Ovary (tissue), 3 donors: ENCODE data around the gene MUCL3.

Source experiments
- EP300 ChIP-seq: sonication (generic); formaldehyde crosslinking; IDR thresholded peaks from one replicate; pipeline ENCODE4 v1.6.1; 2017; ENCODE audit warnings: antibody characterized with exemption
- POLR2A ChIP-seq: fragments of 450-650 bp; IDR thresholded peaks from one replicate; pipeline ENCODE4 v1.6.1; 2017; ENCODE audit warnings: antibody characterized with exemption, mild to moderate bottlenecking, moderate library complexity
- TF ChIP-seq, protein P1 (sequence below), 3 donors: fragments of 450-650 bp in 2 of 3; fragments of 200-600 bp in 1 of 3; IDR thresholded peaks; one replicate each; pipeline versions ENCODE4 v1.5.1 to v1.8.0; 2016 to 2022; ENCODE audit warnings: antibody characterized with exemption in 3 of 3, mild to moderate bottlenecking in 1 of 3
- donor health status: DM: no; HTN: no; CAD: no.

DNA sequence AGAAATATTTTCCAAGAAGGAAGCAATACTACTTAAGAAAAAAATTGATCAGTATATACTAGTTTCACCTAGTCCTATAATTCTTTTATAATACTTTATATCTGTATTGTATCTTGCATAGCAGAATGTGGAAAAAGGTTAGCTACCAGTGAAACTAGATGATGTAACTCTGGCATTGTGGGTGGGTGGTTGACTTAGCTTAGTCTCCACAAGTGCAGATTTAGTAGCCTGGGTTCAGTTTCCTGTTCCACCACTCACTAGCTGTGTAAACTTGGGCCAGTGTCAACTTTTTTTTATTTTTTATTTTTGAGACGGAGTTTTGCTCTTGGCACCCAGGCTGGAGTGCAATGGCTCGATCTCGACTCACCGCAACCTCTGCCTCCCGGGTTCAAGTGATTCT is 44.7 kb downstream of the MUCL3 start:
- TF ChIP-seq, protein P1, sequence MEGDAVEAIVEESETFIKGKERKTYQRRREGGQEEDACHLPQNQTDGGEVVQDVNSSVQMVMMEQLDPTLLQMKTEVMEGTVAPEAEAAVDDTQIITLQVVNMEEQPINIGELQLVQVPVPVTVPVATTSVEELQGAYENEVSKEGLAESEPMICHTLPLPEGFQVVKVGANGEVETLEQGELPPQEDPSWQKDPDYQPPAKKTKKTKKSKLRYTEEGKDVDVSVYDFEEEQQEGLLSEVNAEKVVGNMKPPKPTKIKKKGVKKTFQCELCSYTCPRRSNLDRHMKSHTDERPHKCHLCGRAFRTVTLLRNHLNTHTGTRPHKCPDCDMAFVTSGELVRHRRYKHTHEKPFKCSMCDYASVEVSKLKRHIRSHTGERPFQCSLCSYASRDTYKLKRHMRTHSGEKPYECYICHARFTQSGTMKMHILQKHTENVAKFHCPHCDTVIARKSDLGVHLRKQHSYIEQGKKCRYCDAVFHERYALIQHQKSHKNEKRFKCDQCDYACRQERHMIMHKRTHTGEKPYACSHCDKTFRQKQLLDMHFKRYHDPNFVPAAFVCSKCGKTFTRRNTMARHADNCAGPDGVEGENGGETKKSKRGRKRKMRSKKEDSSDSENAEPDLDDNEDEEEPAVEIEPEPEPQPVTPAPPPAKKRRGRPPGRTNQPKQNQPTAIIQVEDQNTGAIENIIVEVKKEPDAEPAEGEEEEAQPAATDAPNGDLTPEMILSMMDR (IDR thresholded peaks at IDR 0.05): no peak
- no peak for TF ChIP-seq EP300
- no peak for TF ChIP-seq POLR2A
